ENCODE measurements around the gene IRF4. TPM values are rescaled to one million over a fixed set of nuclear protein-coding genes. Genes with fewer than 3 reads are reported as not detected.

The IRF4 gene
- total RNA-seq, 1 experiment from 2014 or later: 0.72 TPM

- POLR2A ChIA-PET: no interaction called here
- DNase-seq (ENCODE audit: low read depth, low spot score) (no peak), ATAC-seq (no peak)
- no peaks in the 10 kb centered on the region for H3K4me1 ChIP-seq (ENCODE audit: control insufficient read depth, insufficient read depth, low read length)
- in situ Hi-C loops (cut with HindIII; ENCODE audit: low pct_unique_long_range_greater_than_20kb, low sequenced_read_pairs): no loop called here
- TF ChIP-seq TCF7L2 (IDR thresholded peaks at IDR 0.05; ENCODE audit: low read depth, low read length) (no peak), SIN3A (IDR thresholded peaks at IDR 0.05; ENCODE audit: borderline replicate concordance, insufficient read depth, low read depth, low read length) (no peak), CTCF (IDR thresholded peaks at IDR 0.05) (no peak), POLR2AphosphoS5 (IDR thresholded peaks at IDR 0.05; ENCODE audit: low read depth, low read length) (no peak)
- TF ChIP-seq, protein P1, sequence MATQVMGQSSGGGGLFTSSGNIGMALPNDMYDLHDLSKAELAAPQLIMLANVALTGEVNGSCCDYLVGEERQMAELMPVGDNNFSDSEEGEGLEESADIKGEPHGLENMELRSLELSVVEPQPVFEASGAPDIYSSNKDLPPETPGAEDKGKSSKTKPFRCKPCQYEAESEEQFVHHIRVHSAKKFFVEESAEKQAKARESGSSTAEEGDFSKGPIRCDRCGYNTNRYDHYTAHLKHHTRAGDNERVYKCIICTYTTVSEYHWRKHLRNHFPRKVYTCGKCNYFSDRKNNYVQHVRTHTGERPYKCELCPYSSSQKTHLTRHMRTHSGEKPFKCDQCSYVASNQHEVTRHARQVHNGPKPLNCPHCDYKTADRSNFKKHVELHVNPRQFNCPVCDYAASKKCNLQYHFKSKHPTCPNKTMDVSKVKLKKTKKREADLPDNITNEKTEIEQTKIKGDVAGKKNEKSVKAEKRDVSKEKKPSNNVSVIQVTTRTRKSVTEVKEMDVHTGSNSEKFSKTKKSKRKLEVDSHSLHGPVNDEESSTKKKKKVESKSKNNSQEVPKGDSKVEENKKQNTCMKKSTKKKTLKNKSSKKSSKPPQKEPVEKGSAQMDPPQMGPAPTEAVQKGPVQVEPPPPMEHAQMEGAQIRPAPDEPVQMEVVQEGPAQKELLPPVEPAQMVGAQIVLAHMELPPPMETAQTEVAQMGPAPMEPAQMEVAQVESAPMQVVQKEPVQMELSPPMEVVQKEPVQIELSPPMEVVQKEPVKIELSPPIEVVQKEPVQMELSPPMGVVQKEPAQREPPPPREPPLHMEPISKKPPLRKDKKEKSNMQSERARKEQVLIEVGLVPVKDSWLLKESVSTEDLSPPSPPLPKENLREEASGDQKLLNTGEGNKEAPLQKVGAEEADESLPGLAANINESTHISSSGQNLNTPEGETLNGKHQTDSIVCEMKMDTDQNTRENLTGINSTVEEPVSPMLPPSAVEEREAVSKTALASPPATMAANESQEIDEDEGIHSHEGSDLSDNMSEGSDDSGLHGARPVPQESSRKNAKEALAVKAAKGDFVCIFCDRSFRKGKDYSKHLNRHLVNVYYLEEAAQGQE (IDR thresholded peaks at IDR 0.05; ENCODE audit: insufficient read depth in 1 of 2, low read depth in 2 of 2, low read length in 1 of 2): no peak
- H3K27me3 ChIP-seq (ENCODE audit: control insufficient read depth, insufficient read depth, low read length): no peaks in the 10 kb centered on the region
- intact Hi-C loops (cut with micrococcal nuclease; ENCODE audit: unreplicated experiment): no loop called here
- CTCF ChIA-PET: no interaction called here
- no peaks in the 10 kb centered on the region for H3K9me3 ChIP-seq (ENCODE audit: control insufficient read depth, insufficient read depth, low read depth, low read length)
- H3K27ac ChIP-seq (ENCODE audit: low read length): no peak overlapping the region
- BruUV-seq (replicated peaks): no TSS peak
- H3K4me3 ChIP-seq (ENCODE audit: low read depth in 2 of 2, low read length in 2 of 2): no peak overlapping the region
- no peaks in the 10 kb centered on the region for H3K36me3 ChIP-seq (ENCODE audit: control insufficient read depth, insufficient read depth, low read length)
Observed at GRCh38 chr6:436308-437036, 44.9 kb downstream of the IRF4 start.

DNA sequence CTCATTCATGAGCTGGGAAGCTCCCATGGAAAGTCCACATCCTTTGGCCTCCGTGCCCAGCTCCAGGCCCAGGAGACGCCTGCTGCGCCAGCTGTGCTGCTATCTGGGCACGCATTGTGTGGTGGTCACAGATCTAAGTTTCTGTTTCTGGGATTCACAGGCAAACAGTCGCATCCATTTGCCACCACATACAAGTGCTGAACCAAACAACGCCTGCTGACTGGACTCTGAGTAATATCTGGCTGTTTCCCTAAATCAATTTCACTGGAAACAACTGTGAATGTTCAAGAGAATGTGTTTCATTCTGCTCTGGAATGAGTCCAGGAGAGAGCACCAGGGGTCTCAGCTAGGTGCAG lies 45.5 kb downstream of the IRF4 start:
- POLR2A ChIA-PET: no interaction called here

More for the DNA sequence above, 45.5 kb downstream of the IRF4 start:
- CTCF ChIA-PET: no interaction called here
- no peak overlapping the region for H3K4me3 ChIP-seq (ENCODE audit: low read depth in 2 of 2, low read length in 2 of 2)
- no peak for ATAC-seq
- no peak for DNase-seq (ENCODE audit: low read depth, low spot score)
- no peak overlapping the region for H3K27ac ChIP-seq (ENCODE audit: low read length)
- no peaks in the 10 kb centered on the region for H3K27me3 ChIP-seq (ENCODE audit: control insufficient read depth, insufficient read depth, low read length)
- no peaks in the 10 kb centered on the region for H3K36me3 ChIP-seq (ENCODE audit: control insufficient read depth, insufficient read depth, low read length)
- TF ChIP-seq CTCF (IDR thresholded peaks at IDR 0.05) (no peak), TCF7L2 (IDR thresholded peaks at IDR 0.05; ENCODE audit: low read depth, low read length) (no peak), POLR2AphosphoS5 (IDR thresholded peaks at IDR 0.05; ENCODE audit: low read depth, low read length) (no peak)
- TF ChIP-seq, protein P1 (IDR thresholded peaks at IDR 0.05; ENCODE audit: insufficient read depth in 1 of 2, low read depth in 2 of 2, low read length in 1 of 2): no peak
- intact Hi-C loops (cut with micrococcal nuclease; ENCODE audit: unreplicated experiment): no loop called here
- in situ Hi-C loops (cut with HindIII; ENCODE audit: low pct_unique_long_range_greater_than_20kb, low sequenced_read_pairs): no loop called here
- H3K9me3 ChIP-seq (ENCODE audit: control insufficient read depth, insufficient read depth, low read depth, low read length): no peaks in the 10 kb centered on the region
- no peaks in the 10 kb centered on the region for H3K4me1 ChIP-seq (ENCODE audit: control insufficient read depth, insufficient read depth, low read length)
- BruUV-seq (replicated peaks): no TSS peak

Data from Panc1 (cell line).